ENCODE measurements around the gene ATF6.
"Not testable (repeated sequence)": the region's sequence is repeated elsewhere in the genome, so short reads cannot be mapped to it uniquely, and the experiment has no call there.

Gene ATF6

GRCh38 chr1:161735837-161736236 is 30.3 kb upstream of the ATF6 start:
- DNase-seq (ENCODE audit: low read depth, low spot score): no peak

- DNase-seq (ENCODE audit: low read depth, low spot score): no peak
These were observed 29.7 kb upstream of the ATF6 start for GRCh38 chr1:161736335-161736969.

- DNase-seq (ENCODE audit: low read depth, low spot score): no peak
These were observed 28.5 kb upstream of the ATF6 start for GRCh38 chr1:161737625-161738024.

GRCh38 chr1:161738627-161739287 is 27.4 kb upstream of the ATF6 start:
- no peak for DNase-seq (ENCODE audit: low read depth, low spot score)

GRCh38 chr1:161739865-161740566 is 26.1 kb upstream of the ATF6 start:
- no peak for DNase-seq (ENCODE audit: low read depth, low spot score)

GRCh38 chr1:161740921-161741320 is 25.2 kb upstream of the ATF6 start:
- no peak for DNase-seq (ENCODE audit: low read depth, low spot score)

GRCh38 chr1:161743231-161743630 is 22.9 kb upstream of the ATF6 start:
- no peak for DNase-seq (ENCODE audit: low read depth, low spot score)

- DNase-seq (ENCODE audit: low read depth, low spot score): no peak
These were observed 18.3 kb upstream of the ATF6 start for GRCh38 chr1:161747801-161748200.

- peak; percentile 86 for DNase-seq (ENCODE audit: low read depth, low spot score)
These were observed 16.4 kb upstream of the ATF6 start, which contains the start of gene DUSP12 for GRCh38 chr1:161749509-161750407. DUSP12 (plus strand) TSS chr1:161749786; CDS start chr1:161749802, 16 bp downstream.

GRCh38 chr1:161763522-161764098 is 2.5 kb upstream of the ATF6 start:
- no peak for DNase-seq (ENCODE audit: low read depth, low spot score)

GRCh38 chr1:161768461-161768860 is 2.3 kb downstream of the ATF6 start:
- DNase-seq (ENCODE audit: low read depth, low spot score): no peak

- no peak for DNase-seq (ENCODE audit: low read depth, low spot score)
These were observed 3.0 kb downstream of the ATF6 start for GRCh38 chr1:161768986-161769672.

- DNase-seq (ENCODE audit: low read depth, low spot score): not testable (repeated sequence)
These were observed 3.5 kb downstream of the ATF6 start for GRCh38 chr1:161769673-161770045.

- no peak for DNase-seq (ENCODE audit: low read depth, low spot score)
These were observed 4.1 kb downstream of the ATF6 start for GRCh38 chr1:161770250-161770649.

- no peak for DNase-seq (ENCODE audit: low read depth, low spot score)
These were observed 5.0 kb downstream of the ATF6 start for GRCh38 chr1:161771161-161771560.

- DNase-seq (ENCODE audit: low read depth, low spot score): no peak
These were observed 5.9 kb downstream of the ATF6 start for GRCh38 chr1:161771973-161772372.

GRCh38 chr1:161772397-161772796 is 6.3 kb downstream of the ATF6 start:
- DNase-seq (ENCODE audit: low read depth, low spot score): no peak

GRCh38 chr1:161773791-161774190 is 7.7 kb downstream of the ATF6 start:
- DNase-seq (ENCODE audit: low read depth, low spot score): no peak

- no peak for DNase-seq (ENCODE audit: low read depth, low spot score)
These were observed 11.1 kb downstream of the ATF6 start for GRCh38 chr1:161777261-161777660.

- DNase-seq (ENCODE audit: low read depth, low spot score): no peak
These were observed 12.4 kb downstream of the ATF6 start for GRCh38 chr1:161778522-161778921.

GRCh38 chr1:161779393-161779792 is 13.3 kb downstream of the ATF6 start:
- DNase-seq (ENCODE audit: low read depth, low spot score): no peak

All from smooth muscle cell of the brain vasculature (primary cell).